Muscle layer of duodenum (tissue), 2 donors: ENCODE results near the gene GYG2.
A peak's percentile ranks its signal among the peaks of the same experiment; 100 is the strongest.
"Not testable (repeated sequence)": the region's sequence is repeated elsewhere in the genome, so short reads cannot be mapped to it uniquely, and the experiment has no call there.

ENCODE experiments used
- H3K27ac ChIP-seq: one replicate; pipeline ENCODE4 v1.7.0; 2013; ENCODE audit warnings: mild to moderate bottlenecking, low read length
- H3K27me3 ChIP-seq: one replicate; pipeline ENCODE4 v1.7.0; 2013; ENCODE audit warnings: low read depth, mild to moderate bottlenecking, control low read depth, low read length
- H3K36me3 ChIP-seq, 2 donors: one replicate each; pipeline ENCODE4 v1.7.0; 2013; ENCODE audit warnings: low read length in 2 of 2, control low read depth in 1 of 2, mild to moderate bottlenecking in 1 of 2; ENCODE audit not compliant: insufficient read depth in 2 of 2, control insufficient read depth in 1 of 2
- H3K4me1 ChIP-seq, 2 donors: one replicate each; pipeline ENCODE4 v1.7.0; 2013; ENCODE audit warnings: low read length in 2 of 2, mild to moderate bottlenecking in 2 of 2, control low read depth in 1 of 2, moderate library complexity in 1 of 2; ENCODE audit not compliant: insufficient read depth in 2 of 2, control insufficient read depth in 1 of 2
- H3K4me3 ChIP-seq, 2 donors: one replicate each; pipeline ENCODE4 v1.7.0; 2013; ENCODE audit warnings: low read length in 2 of 2, low read depth in 1 of 2, mild to moderate bottlenecking in 1 of 2
- H3K9me3 ChIP-seq, 2 donors: one replicate each; pipeline ENCODE4 v1.7.0; 2013; ENCODE audit warnings: low read length in 2 of 2, control low read depth in 1 of 2, mild to moderate bottlenecking in 1 of 2; ENCODE audit not compliant: control insufficient read depth in 1 of 2
- donor health status: healthy.

GYG2 gene

GRCh38 chrX:2892816-2893215 lies 64.1 kb downstream of the GYG2 start:
- Histone ChIP-seq H3K36me3 (no peaks in the 10 kb centered on the region), H3K27ac (no peak overlapping the region), H3K9me3 (no peaks in the 10 kb centered on the region), H3K4me1 (peaks cover 0 to 3% of the 10 kb centered on the region in 2 donors), H3K27me3 (no peaks in the 10 kb centered on the region), H3K4me3 (no peak overlapping the region)

GRCh38 chrX:2894885-2895292 lies 66.2 kb downstream of the GYG2 start:
- Histone ChIP-seq H3K4me1 (peaks cover 0 to 3% of the 10 kb centered on the region in 2 donors), H3K27me3 (no peaks in the 10 kb centered on the region), H3K9me3 (no peaks in the 10 kb centered on the region), H3K4me3 (no peak overlapping the region), H3K27ac (no peak overlapping the region), H3K36me3 (no peaks in the 10 kb centered on the region)

GRCh38 chrX:2897311-2897689 lies 68.6 kb downstream of the GYG2 start:
- no peaks in the 10 kb centered on the region for H3K9me3 ChIP-seq
- H3K36me3 ChIP-seq, result no peaks in the 10 kb centered on the region
- no peak overlapping the region for H3K27ac ChIP-seq
- no peaks in the 10 kb centered on the region for H3K27me3 ChIP-seq
- peaks cover 0 to 3% of the 10 kb centered on the region in 2 donors for H3K4me1 ChIP-seq
- H3K4me3 ChIP-seq, result no peak overlapping the region

- peak overlapping the region; percentile 56 for H3K27ac ChIP-seq
- not testable (repeated sequence) for H3K27me3 ChIP-seq, H3K4me1 ChIP-seq, H3K36me3 ChIP-seq, H3K9me3 ChIP-seq, H3K4me3 ChIP-seq
These were observed 69.2 kb downstream of the GYG2 start for GRCh38 chrX:2897690-2898623.

GRCh38 chrX:2898846-2899512 lies 70.2 kb downstream of the GYG2 start:
- Histone ChIP-seq H3K9me3 (peaks cover 4 to 6% of the 10 kb centered on the region in 2 donors), H3K4me3 (no peak overlapping the region), H3K4me1 (peaks cover 0 to 3% of the 10 kb centered on the region in 2 donors), H3K36me3 (no peaks in the 10 kb centered on the region), H3K27ac (peak overlapping the region; percentile 56), H3K27me3 (no peaks in the 10 kb centered on the region)

- Histone ChIP-seq H3K36me3 (no peaks in the 10 kb centered on the region), H3K4me1 (no peaks in the 10 kb centered on the region), H3K27ac (no peak overlapping the region), H3K9me3 (peaks cover 4 to 6% of the 10 kb centered on the region in 2 donors), H3K4me3 (no peak overlapping the region), H3K27me3 (no peaks in the 10 kb centered on the region)
These were observed 72.8 kb downstream of the GYG2 start for GRCh38 chrX:2901367-2902036.

GRCh38 chrX:2902841-2903240 lies 74.1 kb downstream of the GYG2 start:
- Histone ChIP-seq H3K27ac (no peak overlapping the region), H3K4me1 (no peaks in the 10 kb centered on the region), H3K27me3 (no peaks in the 10 kb centered on the region), H3K36me3 (peaks cover 0 to 9% of the 10 kb centered on the region in 2 donors), H3K4me3 (no peak overlapping the region), H3K9me3 (peaks cover 4 to 6% of the 10 kb centered on the region in 2 donors)

- Histone ChIP-seq H3K36me3 (peaks cover 0 to 12% of the 10 kb centered on the region in 2 donors), H3K4me3 (no peak overlapping the region), H3K4me1 (no peaks in the 10 kb centered on the region), H3K27ac (no peak overlapping the region), H3K27me3 (no peaks in the 10 kb centered on the region), H3K9me3 (peaks cover 4 to 6% of the 10 kb centered on the region in 2 donors)
These were observed 74.6 kb downstream of the GYG2 start for GRCh38 chrX:2903366-2903765.

- Histone ChIP-seq H3K27me3 (no peaks in the 10 kb centered on the region), H3K27ac (no peak overlapping the region), H3K9me3 (peaks cover 4 to 6% of the 10 kb centered on the region in 2 donors), H3K4me1 (no peaks in the 10 kb centered on the region), H3K4me3 (no peak overlapping the region), H3K36me3 (peaks cover 0 to 12% of the 10 kb centered on the region in 2 donors)
These were observed 78.6 kb downstream of the GYG2 start for GRCh38 chrX:2907295-2907694.

GRCh38 chrX:2908125-2908685 lies 79.5 kb downstream of the GYG2 start:
- Histone ChIP-seq H3K27me3 (no peaks in the 10 kb centered on the region), H3K4me1 (no peaks in the 10 kb centered on the region), H3K36me3 (peaks cover 0 to 12% of the 10 kb centered on the region in 2 donors), H3K4me3 (no peak overlapping the region), H3K9me3 (peaks cover 2 to 3% of the 10 kb centered on the region in 2 donors), H3K27ac (no peak overlapping the region)

GRCh38 chrX:2910109-2910508 lies 81.4 kb downstream of the GYG2 start:
- H3K27me3 ChIP-seq, result no peaks in the 10 kb centered on the region

More at GRCh38 chrX:2910109-2910508, 81.4 kb downstream of the GYG2 start:
- Histone ChIP-seq H3K4me1 (no peaks in the 10 kb centered on the region), H3K36me3 (peaks cover 0 to 16% of the 10 kb centered on the region in 2 donors), H3K27ac (no peak overlapping the region), H3K4me3 (no peak overlapping the region), H3K9me3 (no peaks in the 10 kb centered on the region)
